GM06990 (cell line): Measurements from ENCODE around the gene PRSS16.

Experiments
- DNase-seq: peaks from one replicate; pipeline ENCODE4 v3.0.0-alpha.2; 2011; ENCODE audit not compliant: insufficient read length; ENCODE audit errors: extremely low read depth
- H3K27me3 ChIP-seq: replicated peaks from 2 replicates; pipeline ENCODE4 v1.6.0; 2011; ENCODE audit warnings: low read length; ENCODE audit not compliant: control insufficient read depth, insufficient read depth
- H3K36me3 ChIP-seq: 2 replicates; pipeline ENCODE4 v1.5.1; 2011; ENCODE audit warnings: low read length; ENCODE audit not compliant: control insufficient read depth, insufficient read depth
- H3K4me3 ChIP-seq: replicated peaks from 2 replicates; pipeline ENCODE4 v1.5.1; 2011; ENCODE audit warnings: low read depth, mild to moderate bottlenecking, control low read depth, low read length
- CTCF ChIP-seq: IDR thresholded peaks from 2 replicates; pipeline ENCODE4 v1.5.1; 2011; ENCODE audit warnings: low read length, control low read depth, mild to moderate bottlenecking, inconsistent platforms; ENCODE audit not compliant: insufficient read depth, poor library complexity, severe bottlenecking

The PRSS16 gene

GRCh38 chr6:27295301-27296079 is 48.0 kb downstream of the PRSS16 start:
- TF ChIP-seq CTCF = no peak
- Histone ChIP-seq H3K4me3 (peak overlapping the region; percentile 7), H3K27me3 (peaks cover 2% of the 10 kb centered on the region), H3K36me3 (no peaks in the 10 kb centered on the region)
- no peak for DNase-seq

GRCh38 chr6:27296106-27296783 is 48.7 kb downstream of the PRSS16 start:
- H3K4me3 ChIP-seq = no peak overlapping the region
- TF ChIP-seq CTCF = no peak

GRCh38 chr6:27297484-27297856 is 50.0 kb downstream of the PRSS16 start:
- Histone ChIP-seq H3K27me3 (peaks cover 2% of the 10 kb centered on the region), H3K36me3 (no peaks in the 10 kb centered on the region), H3K4me3 (no peak overlapping the region)
- no peak for DNase-seq
- no peak for TF ChIP-seq CTCF

More at GRCh38 chr6:27296106-27296783, 48.7 kb downstream of the PRSS16 start:
- peaks cover 2% of the 10 kb centered on the region for H3K27me3 ChIP-seq
- H3K36me3 ChIP-seq = no peaks in the 10 kb centered on the region
- no peak for DNase-seq

- TF ChIP-seq CTCF = no peak
Measured at GRCh38 chr6:27297857-27298730, 50.6 kb downstream of the PRSS16 start.

GRCh38 chr6:27303613-27304272 is 56.2 kb downstream of the PRSS16 start:
- H3K4me3 ChIP-seq = no peak overlapping the region
- DNase-seq = no peak

More at GRCh38 chr6:27297857-27298730, 50.6 kb downstream of the PRSS16 start:
- no peak for DNase-seq
- Histone ChIP-seq H3K36me3 (no peaks in the 10 kb centered on the region), H3K4me3 (no peak overlapping the region), H3K27me3 (peaks cover 2% of the 10 kb centered on the region)

More at GRCh38 chr6:27303613-27304272, 56.2 kb downstream of the PRSS16 start:
- no peaks in the 10 kb centered on the region for H3K36me3 ChIP-seq
- no peaks in the 10 kb centered on the region for H3K27me3 ChIP-seq
- TF ChIP-seq CTCF = no peak
